Astrocyte (in vitro differentiated cells and primary cell): ENCODE measurements around the gene C3. TPM values are rescaled to one million over a fixed set of nuclear protein-coding genes. Genes with fewer than 3 reads are reported as not detected.

Experiments used
- DNase-seq: peaks from one replicate; pipeline ENCODE4 v3.0.0-alpha.2; 2010; ENCODE audit warnings: low read depth
- FAIRE-seq: peaks from 2 replicates; lab custom pipeline; 2011; peaks lifted over from hg19 to GRCh38; lab: Jason Lieb, UNC
- H2AFZ ChIP-seq: 2 replicates; pipeline ENCODE4 v1.6.0; 2012; ENCODE audit warnings: low read depth, low read length, inconsistent platforms
- H3K27ac ChIP-seq: 2 replicates; pipeline ENCODE4 v1.5.1; 2011; ENCODE audit warnings: low read depth, low read length, inconsistent platforms
- H3K27me3 ChIP-seq: 2 replicates; pipeline ENCODE4 v1.6.0; 2011; ENCODE audit warnings: low read length, inconsistent platforms; ENCODE audit not compliant: insufficient read depth
- H3K36me3 ChIP-seq: 2 replicates; pipeline ENCODE4 v1.5.1; 2011; ENCODE audit warnings: low read length, inconsistent platforms; ENCODE audit not compliant: insufficient read depth
- H3K4me1 ChIP-seq: 2 replicates; pipeline ENCODE4 v1.5.1; 2011; ENCODE audit warnings: low read length, inconsistent platforms; ENCODE audit not compliant: insufficient read depth
- H3K4me2 ChIP-seq: 2 replicates; pipeline ENCODE4 v1.6.0; 2012; ENCODE audit warnings: low read length, inconsistent platforms
- H3K4me3 ChIP-seq: 2 replicates; pipeline ENCODE4 v1.5.1; 2011; ENCODE audit warnings: low read depth, mild to moderate bottlenecking, low read length, inconsistent platforms; ENCODE audit not compliant: insufficient read depth
- H3K79me2 ChIP-seq: 2 replicates; pipeline ENCODE4 v1.6.0; 2012; ENCODE audit warnings: mild to moderate bottlenecking, low read length, inconsistent platforms; ENCODE audit not compliant: insufficient read depth
- H3K9ac ChIP-seq: 2 replicates; pipeline ENCODE4 v1.6.0; 2012; ENCODE audit warnings: mild to moderate bottlenecking, low read length, inconsistent platforms
- H3K9me3 ChIP-seq: 2 replicates; pipeline ENCODE4 v1.5.1; 2012; ENCODE audit warnings: low read depth, mild to moderate bottlenecking, low read length, inconsistent platforms; ENCODE audit not compliant: insufficient read depth
- H4K20me1 ChIP-seq: 2 replicates; pipeline ENCODE4 v1.6.0; 2012; ENCODE audit warnings: low read length, inconsistent platforms; ENCODE audit not compliant: insufficient read depth
- H3K27ac Mint-ChIP-seq: one replicate; pipeline ENCODE4 v1.8.0; 2021; ENCODE audit warnings: mild to moderate bottlenecking, mixed read lengths; ENCODE audit not compliant: unreplicated experiment
- H3K27me3 Mint-ChIP-seq: one replicate; pipeline ENCODE4 v1.8.0; 2021; ENCODE audit warnings: low read depth, mixed read lengths; ENCODE audit not compliant: unreplicated experiment
- H3K36me3 Mint-ChIP-seq: one replicate; pipeline ENCODE4 v1.8.0; 2021; ENCODE audit warnings: low read depth, mixed read lengths; ENCODE audit not compliant: unreplicated experiment
- H3K4me1 Mint-ChIP-seq: one replicate; pipeline ENCODE4 v1.8.0; 2021; ENCODE audit warnings: low read depth, mixed read lengths; ENCODE audit not compliant: unreplicated experiment
- H3K4me3 Mint-ChIP-seq: one replicate; pipeline ENCODE4 v1.8.0; 2021; ENCODE audit warnings: mild to moderate bottlenecking, moderate library complexity, mixed read lengths; ENCODE audit not compliant: unreplicated experiment
- H3K9me3 Mint-ChIP-seq: one replicate; pipeline ENCODE4 v1.8.0; 2021; ENCODE audit warnings: mild to moderate bottlenecking, mixed read lengths; ENCODE audit not compliant: unreplicated experiment
- CTCF ChIP-seq: IDR thresholded peaks from 2 replicates; pipeline ENCODE4 v1.5.1; 2011; ENCODE audit warnings: low read depth, mild to moderate bottlenecking, inconsistent platforms, low read length, moderate library complexity; ENCODE audit not compliant: insufficient read depth
- EZH2 ChIP-seq: IDR thresholded peaks from 2 replicates; pipeline ENCODE4 v1.6.1; 2012; ENCODE audit warnings: mild to moderate bottlenecking, low read length, inconsistent platforms; ENCODE audit not compliant: insufficient read depth
- total RNA-seq: library from RNA; stranded (reverse); gene quantifications from 2 replicates; pipeline ENCODE4 v1.2.1, GENCODE V29; 2021

Gene C3
- total RNA-seq, 1 donor from 2014 or later: 2.4 TPM

- peak; percentile 76 for FAIRE-seq
- Histone ChIP-seq H3K9me3 (peaks cover 4% of the 10 kb centered on the region), H4K20me1 (no peaks in the 10 kb centered on the region), H3K79me2 (no peaks in the 10 kb centered on the region), H3K4me3 (no peak overlapping the region), H3K4me2 (no peak overlapping the region), H3K27ac (no peak overlapping the region), H3K9ac (no peak overlapping the region), H3K27me3 (no peaks in the 10 kb centered on the region), H3K4me1 (no peaks in the 10 kb centered on the region), H3K36me3 (no peaks in the 10 kb centered on the region), H2AFZ (no peak overlapping the region)
- Mint-ChIP-seq H3K27me3 (peaks cover 8% of the 10 kb centered on the region), H3K9me3 (peaks cover 14% of the 10 kb centered on the region), H3K36me3 (no peaks in the 10 kb centered on the region), H3K4me1 (no peaks in the 10 kb centered on the region), H3K27ac (no peak overlapping the region), H3K4me3 (no peak overlapping the region)
- TF ChIP-seq EZH2 (no peak), CTCF (no peak)
- no peak for DNase-seq
Measured at GRCh38 chr19:6717441-6717971, 2.9 kb downstream of the C3 start.

GRCh38 chr19:6717036-6717435 lies 3.4 kb downstream of the C3 start:
- Histone ChIP-seq H3K4me3 (no peak overlapping the region), H3K36me3 (no peaks in the 10 kb centered on the region), H3K4me1 (no peaks in the 10 kb centered on the region), H2AFZ (no peak overlapping the region), H3K27ac (no peak overlapping the region), H4K20me1 (no peaks in the 10 kb centered on the region), H3K9ac (no peak overlapping the region), H3K79me2 (no peaks in the 10 kb centered on the region), H3K4me2 (no peak overlapping the region), H3K9me3 (peaks cover 4% of the 10 kb centered on the region), H3K27me3 (no peaks in the 10 kb centered on the region)
- H3K9me3 Mint-ChIP-seq: peaks cover 18% of the 10 kb centered on the region
- H3K27ac Mint-ChIP-seq: no peak overlapping the region
- no peak for FAIRE-seq
- peaks cover 8% of the 10 kb centered on the region for H3K27me3 Mint-ChIP-seq
- no peaks in the 10 kb centered on the region for H3K4me1 Mint-ChIP-seq
- H3K4me3 Mint-ChIP-seq: no peak overlapping the region
- DNase-seq: no peak
- TF ChIP-seq EZH2 (no peak), CTCF (no peak)
- peaks cover 2% of the 10 kb centered on the region for H3K36me3 Mint-ChIP-seq

- H3K4me3 Mint-ChIP-seq: no peak overlapping the region
- no peak for DNase-seq
Measured at GRCh38 chr19:6716610-6716970, 3.9 kb downstream of the C3 start.

More at GRCh38 chr19:6716610-6716970, 3.9 kb downstream of the C3 start:
- no peaks in the 10 kb centered on the region for H3K79me2 ChIP-seq
- no peak overlapping the region for H2AFZ ChIP-seq
- TF ChIP-seq EZH2: no peak
- no peak for TF ChIP-seq CTCF
- H3K9ac ChIP-seq: no peak overlapping the region
- H3K4me2 ChIP-seq: no peak overlapping the region
- H3K4me3 ChIP-seq: no peak overlapping the region
- Mint-ChIP-seq H3K9me3 (peaks cover 18% of the 10 kb centered on the region), H3K27me3 (peaks cover 10% of the 10 kb centered on the region), H3K27ac (no peak overlapping the region), H3K36me3 (peaks cover 2% of the 10 kb centered on the region), H3K4me1 (no peaks in the 10 kb centered on the region)
- no peak for FAIRE-seq
- H4K20me1 ChIP-seq: no peaks in the 10 kb centered on the region
- H3K9me3 ChIP-seq: peaks cover 4% of the 10 kb centered on the region
- H3K4me1 ChIP-seq: no peaks in the 10 kb centered on the region
- no peak overlapping the region for H3K27ac ChIP-seq
- no peaks in the 10 kb centered on the region for H3K27me3 ChIP-seq
- H3K36me3 ChIP-seq: no peaks in the 10 kb centered on the region
